DMS153 (cell line): ENCODE measurements around the gene IGFL3.
"Not testable (repeated sequence)": the region's sequence is repeated elsewhere in the genome, so short reads cannot be mapped to it uniquely, and the experiment has no call there.

Source experiments
- DNase-seq: peaks from one replicate; lab custom pipeline; 2025; lab: John Stamatoyannopoulos, UW

IGFL3 gene

DNA sequence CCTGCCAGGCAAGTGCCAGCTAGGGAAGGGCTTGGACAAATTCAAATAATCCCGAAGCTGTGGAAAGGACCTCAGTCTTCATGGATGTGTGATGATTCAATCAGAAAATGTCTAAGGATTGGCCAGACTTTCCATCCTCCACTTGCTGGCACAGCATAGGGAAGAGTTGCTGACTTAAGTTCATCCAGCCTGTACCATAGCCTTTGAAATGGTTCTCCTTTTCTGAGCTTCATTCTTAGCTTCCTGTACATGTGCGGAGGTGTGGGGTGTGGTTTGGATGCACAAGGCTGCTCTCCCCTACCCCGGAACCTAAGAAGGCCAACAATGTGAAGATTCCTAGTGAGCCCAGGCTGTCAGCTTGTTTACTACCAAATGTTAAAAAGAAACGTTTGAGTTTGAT lies 959 bp upstream of the IGFL3 start:
- DNase-seq: no peak

DNA sequence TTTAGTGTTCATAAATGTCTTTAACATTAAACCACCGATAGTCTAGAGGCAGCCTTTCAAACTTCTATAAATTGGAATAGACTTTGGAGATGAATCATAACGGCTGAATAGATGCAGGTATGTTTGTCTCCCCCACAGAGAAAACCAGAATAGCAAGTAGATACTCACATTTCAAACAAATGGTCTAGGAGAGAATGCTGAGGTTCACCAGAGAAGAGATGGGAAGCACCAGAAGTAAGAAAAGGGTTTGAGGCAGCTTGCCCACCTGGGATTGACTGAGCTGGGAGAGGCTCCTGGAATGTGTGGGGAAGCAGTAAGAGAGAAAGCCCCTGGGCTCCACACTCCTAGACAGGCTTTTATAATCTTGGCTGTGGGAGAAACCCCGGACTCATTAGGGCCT lies 6.4 kb downstream of the IGFL3 start:
- no peak for DNase-seq

DNA sequence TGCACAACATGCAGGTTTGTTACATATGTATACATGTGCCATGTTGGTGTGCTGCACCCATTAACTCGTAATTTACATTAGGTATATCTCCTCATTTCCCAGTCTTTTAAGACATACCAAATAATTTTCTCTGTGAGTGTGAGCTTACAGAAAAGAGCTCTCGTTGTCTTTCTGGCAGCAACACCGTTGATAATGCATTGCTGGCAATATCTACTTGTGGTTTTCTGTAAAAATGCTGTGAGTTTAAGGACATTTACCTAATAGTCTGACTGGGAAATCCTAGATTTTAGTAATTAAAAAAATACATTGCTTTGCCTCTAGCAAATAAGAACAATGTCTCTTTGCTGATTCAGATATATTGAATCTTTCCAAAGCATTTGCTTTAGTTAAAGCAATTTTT lies 8.4 kb downstream of the IGFL3 start:
- DNase-seq: no peak

DNA sequence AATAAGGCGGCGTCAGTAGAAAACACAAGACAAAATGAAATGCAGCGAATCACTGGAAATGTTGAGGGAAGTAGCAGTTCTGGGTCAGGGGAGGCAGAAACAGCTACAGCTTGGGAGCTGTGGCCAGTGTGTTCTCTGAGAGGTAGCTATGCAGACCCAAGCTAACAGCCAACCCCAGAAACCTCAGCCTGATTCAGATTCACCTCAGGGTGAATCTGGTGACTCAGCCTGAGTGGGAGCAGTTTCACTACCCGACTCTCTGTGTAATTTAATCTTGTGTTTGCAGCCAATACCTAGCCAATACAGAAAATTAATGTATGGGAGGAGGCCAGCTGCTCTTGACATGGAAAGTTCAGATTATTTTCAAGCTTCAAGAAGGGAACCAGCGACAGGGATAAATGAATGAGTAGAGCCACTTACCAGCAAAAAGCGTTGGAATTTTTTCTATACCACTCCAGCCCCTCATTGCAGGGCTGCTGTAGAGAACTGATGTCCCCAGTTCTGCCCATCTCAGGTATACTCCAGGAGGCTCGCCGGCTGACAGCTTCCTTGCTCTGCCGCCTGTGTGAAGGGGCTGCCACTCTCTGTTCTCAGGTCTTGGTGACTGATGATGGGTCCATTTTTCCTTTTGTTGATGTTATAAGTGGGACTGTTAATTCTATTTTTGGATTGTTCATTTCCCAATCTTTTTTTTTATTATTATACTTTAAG lies 8.9 kb downstream of the IGFL3 start:
- DNase-seq: no peak

DNA sequence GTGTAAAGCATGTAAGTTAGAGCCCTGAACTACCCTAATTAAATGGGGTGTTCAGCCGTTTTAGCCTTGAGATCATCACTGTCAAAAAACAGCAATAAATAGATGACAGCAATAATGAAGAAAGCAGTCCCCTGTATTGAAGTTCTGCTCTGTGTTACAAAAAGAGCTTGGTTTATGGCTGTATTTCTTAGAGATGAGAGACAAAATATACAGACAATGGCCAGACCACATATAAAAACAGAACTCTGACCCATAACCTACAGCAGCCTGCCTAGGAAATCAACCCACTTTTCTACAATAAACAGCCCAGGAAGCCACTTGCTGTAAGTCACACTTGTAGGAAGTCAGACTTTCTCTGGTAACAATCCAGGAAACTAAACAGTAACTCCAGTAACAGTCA lies 10.8 kb downstream of the IGFL3 start:
- no peak for DNase-seq

DNA sequence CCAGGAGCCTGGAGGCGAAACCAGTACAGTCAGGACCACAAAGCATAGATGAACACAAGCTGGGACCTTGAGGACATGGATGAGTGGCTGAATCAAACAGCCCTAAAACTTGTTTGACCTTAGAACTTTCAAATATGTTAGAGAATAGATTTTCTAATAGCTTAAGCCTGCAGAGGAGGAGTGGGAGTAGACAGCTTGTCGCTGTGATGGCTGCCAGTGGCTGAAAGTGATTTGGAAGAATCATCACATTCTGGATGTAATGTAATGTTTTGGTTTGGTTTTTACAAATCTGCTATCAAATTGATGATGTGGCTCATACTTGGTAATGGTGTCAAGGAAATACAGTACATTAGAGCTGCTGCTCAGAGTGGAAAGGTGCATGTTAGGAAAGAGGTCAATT lies 12.0 kb downstream of the IGFL3 start:
- DNase-seq: no peak

DNA sequence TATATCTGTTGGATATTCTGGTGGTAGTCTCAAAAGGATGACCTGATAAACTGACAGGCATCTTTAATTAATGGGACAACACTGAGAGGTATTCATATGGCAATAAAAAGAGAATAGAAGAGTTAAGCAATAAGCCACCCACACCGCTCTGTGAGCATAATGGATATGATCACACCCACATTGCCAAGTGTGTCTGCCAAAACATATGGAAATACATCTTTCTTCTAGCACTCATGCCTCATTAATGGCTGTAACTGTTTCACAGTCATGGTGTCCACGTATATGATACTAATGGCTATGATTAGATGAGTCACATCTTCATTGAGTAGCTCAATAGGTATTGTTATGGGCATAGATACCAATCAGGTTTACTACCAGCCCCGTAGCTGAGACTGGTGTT lies 13.1 kb downstream of the IGFL3 start:
- no peak for DNase-seq

DNA sequence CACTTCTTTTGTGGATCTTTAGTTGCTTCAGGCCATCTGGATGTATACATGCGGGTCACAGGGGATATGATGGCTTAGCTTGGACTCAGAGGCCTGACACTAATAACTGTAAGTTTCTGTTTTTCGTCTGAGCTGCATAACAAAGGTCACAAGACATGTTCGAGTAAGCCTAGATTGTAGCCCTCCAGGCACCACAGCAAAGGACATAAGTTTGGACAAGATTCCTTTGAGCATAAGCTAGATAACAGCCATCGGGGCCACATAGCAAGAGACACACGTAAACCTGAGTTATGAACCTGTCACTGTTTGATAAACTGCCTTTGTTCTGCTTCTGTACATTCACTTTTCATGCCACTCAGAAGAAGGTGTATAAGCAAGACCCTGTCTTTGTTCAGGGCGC lies 14.6 kb downstream of the IGFL3 start:
- DNase-seq: no peak

DNA sequence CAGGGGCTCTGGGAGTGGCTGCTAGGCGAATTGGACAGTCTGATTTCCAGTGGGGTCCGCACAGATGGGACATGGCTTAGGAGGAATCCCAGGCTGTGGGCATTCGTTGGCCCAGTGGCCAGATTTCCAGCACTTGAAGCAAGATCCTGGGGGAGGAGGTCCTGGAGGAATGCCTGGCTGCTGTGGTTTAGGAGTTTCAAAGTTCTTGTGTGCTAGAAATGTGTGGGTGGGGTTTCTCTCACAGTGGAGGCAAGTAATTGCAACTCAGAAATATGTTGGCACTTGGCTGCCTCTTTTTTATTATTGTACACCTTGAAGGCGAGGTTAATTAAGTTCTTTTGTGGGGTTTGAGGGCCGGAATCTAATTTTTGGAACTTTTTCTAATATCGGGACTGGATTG lies 17.1 kb downstream of the IGFL3 start:
- no peak for DNase-seq

DNA sequence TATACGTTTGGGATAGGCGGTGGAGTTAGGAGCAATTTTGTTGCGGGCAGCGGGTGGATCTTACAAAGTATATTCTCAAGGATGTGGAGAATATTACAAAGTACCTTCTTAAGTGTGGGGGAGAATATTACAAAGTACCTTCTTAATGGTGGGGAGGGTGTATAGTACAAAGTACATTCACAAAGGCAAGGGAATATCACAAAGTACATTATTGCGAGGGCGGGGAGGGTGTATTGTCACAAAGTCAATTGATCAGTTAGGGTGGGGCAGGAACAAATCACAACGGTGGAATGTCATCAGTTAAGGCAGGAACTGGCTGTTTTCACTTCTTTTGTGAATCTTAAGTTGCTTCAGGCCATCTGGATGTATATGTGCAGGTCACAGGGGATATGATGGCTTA lies 22.2 kb downstream of the IGFL3 start:
- DNase-seq: not testable (repeated sequence)

DNA sequence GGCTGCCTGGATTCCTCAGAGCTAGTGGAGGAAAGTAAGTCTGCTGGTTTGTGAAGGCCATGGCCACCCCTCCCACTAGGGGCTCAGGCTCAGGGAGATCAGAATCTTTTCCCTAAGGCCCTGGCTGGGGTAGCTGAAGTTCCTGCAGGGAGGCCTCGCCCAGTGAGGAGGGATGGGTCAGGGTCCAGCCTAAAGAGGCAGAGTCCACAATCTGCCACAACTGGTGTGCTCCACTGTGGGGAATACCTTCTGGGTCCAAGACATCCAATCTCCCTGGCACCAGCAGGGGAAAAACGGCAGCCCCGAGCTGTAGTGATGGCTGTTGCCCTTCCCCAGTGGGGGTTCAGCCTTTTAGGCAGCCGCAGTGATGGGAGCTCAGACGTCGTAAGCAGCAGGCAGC lies 23.2 kb downstream of the IGFL3 start:
- DNase-seq: no peak

DNA sequence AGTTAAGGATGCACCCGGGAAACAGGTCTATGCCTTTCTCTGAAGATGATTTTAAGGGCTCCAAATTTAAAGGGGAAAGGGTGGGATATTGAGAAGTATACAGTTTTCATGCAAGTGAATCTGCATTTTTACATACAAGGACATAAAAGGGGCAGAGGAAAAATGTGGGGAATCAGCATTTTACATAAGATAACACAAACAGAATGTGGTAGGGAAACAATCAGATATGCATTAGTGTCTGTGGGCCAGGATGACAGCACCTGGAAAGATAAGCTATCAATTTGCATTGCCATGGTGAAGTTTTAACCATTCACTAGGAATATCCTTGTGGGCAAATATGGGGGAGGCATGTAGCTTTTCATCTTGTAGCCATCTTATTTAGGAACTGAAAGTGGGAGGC lies 24.1 kb downstream of the IGFL3 start:
- DNase-seq: no peak

DNA sequence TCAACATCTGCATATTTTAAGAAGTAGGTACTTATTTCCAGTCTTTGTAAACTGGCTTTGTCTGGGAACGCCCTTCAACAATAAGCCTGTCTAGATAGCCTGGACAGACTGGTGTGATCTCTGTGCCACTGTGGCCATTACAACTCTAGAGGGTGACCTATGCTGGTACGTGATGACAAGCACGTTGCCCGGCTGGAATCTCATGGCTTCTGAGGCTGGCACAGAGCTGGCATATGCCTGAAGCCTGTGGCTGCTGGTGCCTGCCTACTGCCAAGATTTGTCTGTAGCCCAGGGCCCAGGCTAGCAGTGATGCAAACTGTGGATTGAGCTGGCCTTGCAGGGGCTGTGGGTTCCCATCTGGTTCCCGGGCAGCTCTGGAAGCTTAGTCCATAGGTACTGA lies 34.0 kb downstream of the IGFL3 start:
- DNase-seq: no peak

DNA sequence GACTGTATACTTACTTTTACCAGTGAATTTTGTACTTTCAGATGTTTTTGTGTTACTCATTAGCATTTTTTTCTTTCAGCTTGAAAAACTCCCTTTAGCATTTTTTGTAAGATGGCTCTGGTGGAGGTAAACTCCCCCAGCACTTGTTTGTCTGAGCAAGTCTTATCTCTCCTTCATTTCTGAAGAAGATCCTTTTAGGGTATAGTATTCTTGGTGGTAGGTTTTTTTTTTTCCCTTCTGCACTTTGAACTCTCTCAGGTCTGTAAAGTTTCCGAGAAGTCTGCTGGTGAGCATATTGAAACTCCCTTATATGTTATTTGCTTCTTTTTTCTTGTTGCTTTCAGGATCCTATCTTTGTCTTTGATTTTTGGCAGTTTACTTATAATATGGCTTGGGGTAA lies 35.1 kb downstream of the IGFL3 start:
- DNase-seq: no peak

DNA sequence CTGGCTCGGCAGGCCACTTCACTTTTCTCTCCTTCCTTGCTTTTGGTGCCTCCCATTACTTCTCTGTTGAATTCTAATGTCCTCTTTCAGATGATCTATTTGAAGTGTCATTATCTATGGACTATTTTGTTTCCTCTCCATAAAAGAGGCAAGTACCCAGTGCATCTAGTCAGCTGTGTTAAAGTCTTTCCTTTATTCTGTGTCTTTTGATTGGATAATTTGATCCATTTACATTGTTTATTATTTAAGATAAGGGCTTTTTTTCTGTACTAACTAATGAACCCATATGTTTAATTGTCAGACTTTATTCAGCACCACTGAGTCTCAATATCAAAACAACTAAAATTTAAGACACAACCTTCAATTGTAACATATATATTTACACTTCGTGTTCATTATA lies 36.4 kb downstream of the IGFL3 start:
- DNase-seq: no peak

DNA sequence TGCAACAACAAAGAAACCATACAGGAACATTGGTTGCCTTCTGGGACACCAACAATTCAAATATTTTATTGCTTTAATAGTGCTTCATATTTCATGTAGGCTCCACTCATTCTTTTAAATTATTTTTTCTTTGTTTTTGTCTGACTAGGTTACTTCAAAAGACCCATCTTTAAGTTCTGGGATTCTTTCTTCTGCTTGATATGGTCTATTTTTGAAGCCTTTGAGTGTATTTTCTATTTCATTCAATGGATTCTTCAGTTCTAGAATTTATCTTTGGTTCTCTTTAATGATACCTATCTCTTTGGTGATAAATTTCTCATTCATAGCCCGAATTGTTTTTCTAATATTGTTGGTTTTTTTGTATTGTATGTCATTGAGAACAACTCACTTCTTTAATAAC lies 38.6 kb downstream of the IGFL3 start:
- DNase-seq: no peak

DNA sequence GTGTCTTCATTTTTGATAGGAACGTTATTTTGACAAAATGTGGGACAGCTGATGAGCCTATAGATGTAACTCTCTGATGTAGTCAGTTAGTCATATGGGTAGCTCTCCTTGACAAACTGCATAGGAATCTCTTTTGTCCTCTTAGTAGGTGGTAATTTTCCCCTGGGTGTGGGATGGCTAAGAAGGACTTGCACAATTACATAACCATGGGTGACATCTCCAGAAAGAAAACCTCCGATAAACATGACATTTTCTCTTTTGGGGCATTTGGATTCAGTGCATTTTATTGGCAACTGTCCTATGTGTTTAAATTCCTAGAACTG lies 41.8 kb downstream of the IGFL3 start:
- no peak for DNase-seq

DNA sequence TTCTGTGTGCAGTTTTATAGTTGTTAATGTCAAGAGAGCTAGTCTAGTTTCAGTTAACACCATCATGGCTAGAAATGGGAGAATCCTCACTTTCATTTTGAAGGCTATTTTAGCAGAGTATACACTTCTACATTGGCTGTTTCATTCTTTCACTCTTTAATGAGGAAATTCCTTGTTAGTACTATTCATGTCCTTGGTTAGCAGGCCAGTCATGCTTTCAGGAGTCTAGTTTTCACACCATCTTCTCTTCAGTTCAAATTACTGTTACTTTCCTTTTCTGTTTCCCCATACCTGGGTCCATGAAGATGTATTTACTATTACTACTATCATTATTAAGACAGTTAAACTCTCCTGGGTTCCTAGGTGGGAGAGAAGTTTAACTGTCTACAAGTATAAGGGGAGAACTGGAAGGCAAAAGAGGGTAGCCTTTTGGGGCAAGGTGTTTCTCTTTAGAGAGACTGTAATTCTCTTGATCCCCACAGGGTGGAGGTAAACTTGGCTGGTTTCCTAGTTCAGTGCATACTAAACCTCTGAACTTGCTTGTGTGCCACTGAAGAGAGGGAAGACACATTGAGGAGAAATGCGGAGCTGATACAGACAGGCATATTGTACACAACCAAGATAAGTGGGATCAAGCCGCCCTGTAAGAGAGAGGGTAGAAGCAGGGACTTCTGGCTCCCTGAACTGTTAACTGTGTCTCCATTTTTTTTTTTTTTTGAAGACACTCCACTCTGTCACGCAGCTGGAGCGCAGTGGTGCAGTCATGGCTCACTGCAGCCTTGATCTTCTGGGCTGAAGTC lies 42.4 kb downstream of the IGFL3 start:
- peak; percentile 7 for DNase-seq

DNA sequence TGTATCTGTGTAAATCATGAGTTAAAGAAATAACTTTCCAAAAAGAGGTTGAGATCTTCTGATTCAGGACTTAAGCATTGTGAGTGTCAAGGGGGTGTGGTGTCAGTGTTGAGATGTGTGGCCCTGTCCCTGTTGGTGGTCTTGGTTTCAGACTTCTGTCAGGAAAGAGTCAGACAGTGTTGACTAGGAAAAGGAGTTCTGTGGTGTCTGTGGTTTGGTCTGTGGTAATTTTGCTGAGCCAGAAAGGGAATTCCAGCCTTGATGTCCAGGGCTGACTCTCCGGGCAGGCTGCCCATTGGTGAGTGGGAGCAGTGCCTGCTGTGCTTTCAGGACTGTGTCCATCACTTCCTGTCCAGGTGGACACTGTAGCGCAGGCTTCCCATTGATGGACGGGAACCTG lies 43.9 kb downstream of the IGFL3 start:
- no peak for DNase-seq

DNA sequence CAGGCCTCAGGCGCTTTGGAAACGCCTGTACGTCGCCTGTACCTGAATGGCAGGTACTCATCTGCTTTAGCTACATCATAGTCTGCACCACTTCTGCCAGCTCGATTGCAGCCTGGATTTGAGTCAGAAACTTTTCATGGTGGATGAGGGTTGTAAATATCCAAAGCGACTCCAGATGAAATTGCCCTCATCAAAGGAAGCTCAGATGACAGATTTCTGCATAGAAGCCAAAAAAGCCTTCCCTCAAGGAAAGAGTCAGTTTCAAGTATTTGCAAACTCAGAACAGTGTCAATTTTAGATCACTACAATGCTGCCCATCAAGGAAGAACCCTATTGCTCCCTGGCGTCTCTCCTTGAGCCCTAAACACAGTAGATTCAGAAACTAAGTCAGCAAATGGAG lies 44.9 kb downstream of the IGFL3 start:
- no peak for DNase-seq

DNA sequence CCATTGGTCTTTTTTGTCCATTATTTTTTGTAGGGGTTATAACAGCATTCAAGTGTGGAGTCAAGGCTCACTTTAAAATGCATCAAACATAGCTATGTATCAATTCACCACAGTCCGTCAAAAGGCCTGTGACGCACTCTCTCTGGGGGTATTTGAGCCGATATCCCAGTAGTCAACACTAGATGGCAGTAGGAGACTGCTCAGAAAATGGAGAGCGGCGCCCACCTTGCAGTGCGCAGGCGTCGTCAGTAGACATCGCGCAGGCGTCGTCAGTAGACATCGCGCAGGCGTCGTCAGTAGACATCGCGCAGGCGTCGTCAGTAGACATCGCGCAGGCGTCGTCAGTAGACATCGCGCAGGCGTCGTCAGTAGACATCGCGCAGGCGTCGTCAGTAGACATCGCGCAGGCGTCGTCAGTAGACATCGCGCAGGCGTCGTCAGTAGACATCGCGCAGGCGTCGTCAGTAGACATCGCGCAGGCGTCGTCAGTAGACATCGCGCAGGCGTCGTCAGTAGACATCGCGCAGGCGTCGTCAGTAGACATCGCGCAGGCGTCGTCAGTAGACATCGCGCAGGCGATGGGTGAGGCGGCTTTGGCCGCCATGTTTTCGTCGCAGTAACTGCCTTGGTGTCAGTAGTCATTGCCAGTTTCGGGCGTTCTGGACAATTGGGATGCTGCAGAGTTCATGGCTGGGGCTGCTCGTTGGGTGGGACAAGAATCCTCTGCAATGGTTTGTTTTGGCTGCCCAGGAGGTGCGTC lies 45.7 kb downstream of the IGFL3 start:
- not testable (repeated sequence) for DNase-seq

DNA sequence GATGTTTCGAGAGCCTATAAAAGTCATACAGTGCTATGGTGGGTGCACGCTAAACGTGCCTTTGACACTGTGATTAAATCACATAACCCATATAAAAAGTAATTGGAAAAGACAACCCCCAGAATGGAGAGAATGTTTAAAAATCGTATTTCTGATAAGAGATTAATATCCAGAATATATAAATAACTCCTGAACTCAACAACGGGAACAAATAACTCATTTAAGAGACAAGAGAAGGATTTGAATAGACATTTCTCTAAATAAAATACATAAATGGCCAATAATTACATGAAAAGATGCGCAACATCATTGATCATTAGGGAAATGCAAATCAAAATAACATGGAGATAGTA lies 46.7 kb downstream of the IGFL3 start:
- DNase-seq: no peak
